OCI-LY7 (cell line): Measurements from ENCODE around the gene MYH7. TPM values are rescaled to one million over a fixed set of nuclear protein-coding genes. Genes with fewer than 3 reads are reported as not detected.

Experiments used
- BruUV-seq: library from RNA; stranded (reverse); fragments of 400-500 nt; replicated peaks from 2 replicates; lab custom pipeline; 2021; lab: Mats Ljungman, UMichigan
- CTCF ChIA-PET: fragments of 300-600 bp; sonication (Branson Sonifier 250); formaldehyde crosslinking; loops from one replicate; lab custom pipeline; 2022; ENCODE audit warnings: antibody characterized with exemption; ENCODE audit not compliant: unreplicated experiment; lab: Charles Lee
- POLR2A ChIA-PET: fragments of 300-600 bp; sonication (Branson Sonifier 250); formaldehyde crosslinking; loops from one replicate; lab custom pipeline; 2022; ENCODE audit warnings: antibody characterized with exemption; lab: Charles Lee
- DNase-seq: peaks from one replicate; pipeline ENCODE4 v3.0.0-alpha.2; 2015; ENCODE audit warnings: low spot score
- H2AFZ ChIP-seq: fragments of 200-600 bp; sonication (generic), shearing (Covaris generic); 2 replicates; pipeline ENCODE4 v1.6.1; 2014; ENCODE audit warnings: mild to moderate bottlenecking, antibody characterized with exemption, low read length, moderate library complexity
- H3K27ac ChIP-seq: fragments of 200-600 bp; sonication (generic); 2 replicates; pipeline ENCODE4 v1.5.1; 2014; ENCODE audit warnings: mixed run types, low read depth, mild to moderate bottlenecking, moderate library complexity, low read length, inconsistent platforms; ENCODE audit not compliant: poor library complexity, severe bottlenecking
- H3K36me3 ChIP-seq: fragments of 200-600 bp; sonication (generic); 2 replicates; pipeline ENCODE4 v1.6.1; 2014; ENCODE audit warnings: mild to moderate bottlenecking, antibody characterized with exemption, low read length, moderate library complexity, mixed read lengths; ENCODE audit not compliant: insufficient read depth
- H3K4me1 ChIP-seq: fragments of 200-600 bp; sonication (generic); 2 replicates; pipeline ENCODE4 v1.5.1; 2014; ENCODE audit warnings: mild to moderate bottlenecking, low read length; ENCODE audit not compliant: insufficient read depth, poor library complexity, severe bottlenecking
- H3K4me2 ChIP-seq: fragments of 200-600 bp; sonication (generic); 2 replicates; pipeline ENCODE4 v1.6.1; 2014; ENCODE audit warnings: mild to moderate bottlenecking, low read length
- H3K4me3 ChIP-seq: fragments of 200-600 bp; sonication (generic); 2 replicates; pipeline ENCODE4 v1.5.1; 2014; ENCODE audit warnings: mild to moderate bottlenecking, low read depth, low read length; ENCODE audit not compliant: poor library complexity, severe bottlenecking
- H3K79me2 ChIP-seq: fragments of 200-600 bp; sonication (generic); 2 replicates; pipeline ENCODE4 v1.6.1; 2016; ENCODE audit warnings: low read depth, mild to moderate bottlenecking, low read length, moderate library complexity, mixed read lengths; ENCODE audit not compliant: insufficient read depth
- H3K9me2 ChIP-seq: fragments of 200-600 bp; sonication (generic); 2 replicates; pipeline ENCODE4 v1.6.1; 2016; ENCODE audit warnings: mild to moderate bottlenecking, low read length, mixed read lengths; ENCODE audit not compliant: insufficient read depth
- H3K9me3 ChIP-seq: fragments of 200-600 bp; sonication (generic); 2 replicates; pipeline ENCODE4 v1.6.1; 2014; ENCODE audit warnings: mild to moderate bottlenecking, mixed run types, low read length, mixed read lengths
- H4K20me1 ChIP-seq: fragments of 200-600 bp; sonication (generic); 2 replicates; pipeline ENCODE4 v1.6.1; 2014; ENCODE audit warnings: mild to moderate bottlenecking, antibody characterized with exemption, low read length, moderate library complexity, mixed read lengths; ENCODE audit not compliant: insufficient read depth
- CTCF ChIP-seq: fragments of 200-600 bp; sonication (generic); conservative IDR thresholded peaks from 2 replicates; pipeline ENCODE4 v1.5.1; 2014; ENCODE audit warnings: mild to moderate bottlenecking, antibody characterized with exemption, low read length, moderate library complexity, mixed read lengths
- EZH2phosphoT487 ChIP-seq: fragments of 200-600 bp; sonication (generic); IDR thresholded peaks from 2 replicates; pipeline ENCODE4 v1.6.1; 2018; ENCODE audit warnings: low read depth, borderline replicate concordance, mild to moderate bottlenecking, mixed run types, antibody characterized with exemption, low read length, moderate library complexity, mixed read lengths
- intact Hi-C: fragments of 100-400 bp; cut with micrococcal nuclease; formaldehyde crosslinking; loops from one replicate; pipeline ENCODE4 v1.10.0; 2022; ENCODE audit not compliant: unreplicated experiment
- total RNA-seq, 2 experiments: library from RNA; depleted of rRNA in 1 of 2; stranded (reverse); fragments of >200 nt in 1 of 2; shearing (Covaris generic) in 1 of 2; gene quantifications; 2 replicates each; pipeline ENCODE4 v1.2.3, GENCODE V29; 2014 to 2022

The MYH7 gene
- total RNA-seq, 2 experiments from 2014 or later = not detected

DNA sequence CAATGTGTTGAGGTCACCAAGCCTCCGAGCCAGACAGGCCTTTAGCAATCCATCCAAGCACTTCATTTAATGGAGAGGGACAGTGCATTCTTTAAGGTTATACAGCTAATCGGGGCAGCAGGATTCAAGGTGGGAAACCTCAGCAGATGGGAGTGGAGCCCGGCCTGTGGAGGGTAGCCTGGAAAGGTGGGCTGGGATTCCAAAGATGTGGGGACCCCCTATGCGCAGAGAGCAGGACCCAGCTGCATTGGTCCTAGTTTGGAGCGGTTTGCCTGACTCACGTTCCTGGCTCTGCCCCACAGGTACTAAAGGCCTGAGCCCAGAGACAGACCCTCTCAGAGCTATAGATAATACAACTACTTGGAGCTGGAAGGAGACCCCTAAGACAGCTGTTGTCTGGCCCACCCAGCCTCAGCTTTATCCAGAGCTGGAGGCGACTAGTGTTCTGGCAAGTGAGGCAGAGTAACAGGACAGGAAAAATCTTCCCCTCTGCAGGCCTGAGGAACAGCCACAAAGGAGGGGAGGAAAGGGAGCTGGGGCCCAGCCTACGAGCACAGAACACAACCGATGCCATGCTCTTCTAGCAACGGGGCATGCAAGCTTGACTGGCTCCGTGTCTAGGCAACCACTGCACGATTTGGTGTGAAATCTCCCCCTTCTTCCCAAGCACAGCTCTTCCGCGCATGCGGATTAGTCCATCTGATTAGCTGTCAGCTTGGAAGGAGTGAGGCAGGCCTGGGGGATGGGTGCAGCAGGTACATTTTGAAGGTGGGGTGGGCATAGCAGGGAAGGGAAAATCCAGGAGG lies 1.1 kb upstream of the MYH7 start:
- no peak for DNase-seq

DNA sequence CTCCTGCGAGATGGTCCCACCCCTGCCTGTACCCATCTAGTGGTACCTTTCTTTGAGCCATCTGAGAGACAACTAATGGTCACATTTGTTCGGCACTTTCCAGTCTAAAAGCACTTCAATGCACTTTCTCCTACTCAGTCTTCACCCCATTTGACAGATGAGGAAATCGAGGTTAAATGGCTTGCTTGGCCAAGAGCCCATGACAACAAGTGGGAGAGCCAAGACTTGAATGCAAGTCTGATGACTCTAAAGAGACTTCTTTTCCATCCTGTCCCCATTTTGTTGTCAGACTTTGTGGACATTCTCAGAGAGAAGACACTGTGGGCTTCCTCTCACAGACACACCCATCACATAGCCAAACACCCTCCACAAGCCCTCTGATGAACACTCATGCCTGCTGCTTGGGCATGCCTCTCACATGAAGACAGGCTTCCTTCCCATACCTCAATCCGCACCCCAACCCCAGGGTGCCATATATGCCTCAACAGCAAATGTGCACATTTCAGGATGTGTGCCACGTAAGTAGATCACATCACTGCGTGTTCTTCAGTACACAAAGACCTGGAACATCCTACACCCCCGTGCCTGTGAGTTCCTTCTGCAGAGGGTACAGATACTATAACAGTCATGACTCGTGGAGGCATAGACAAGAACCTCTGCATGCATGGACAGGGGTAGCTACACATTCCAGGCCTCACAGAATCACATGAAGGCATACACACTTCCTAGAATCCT lies 805 bp downstream of the MYH7 start:
- no peak overlapping the region for H3K4me3 ChIP-seq
- BruUV-seq = no TSS peak
- POLR2A ChIA-PET = interaction anchor here (1.6 kb wide), 1 partner anchor 9 kb away, joined by 3 read pairs; no protein-coding TSS in a partner anchor

More for the DNA sequence above, 1.1 kb upstream of the MYH7 start:
- Histone ChIP-seq H3K4me1 (no peaks in the 10 kb centered on the region), H3K9me3 (no peaks in the 10 kb centered on the region), H3K9me2 (no peaks in the 10 kb centered on the region), H2AFZ (no peak overlapping the region), H3K36me3 (no peaks in the 10 kb centered on the region), H3K27ac (no peak overlapping the region), H3K4me2 (no peak overlapping the region), H3K79me2 (no peaks in the 10 kb centered on the region), H4K20me1 (no peaks in the 10 kb centered on the region), H3K4me3 (no peak overlapping the region)
- POLR2A ChIA-PET = interaction anchor here (0.9 to 1.6 kb wide), 3 partner anchors 8 to 17 kb away, joined by 3 read pairs; no protein-coding TSS in a partner anchor
- TF ChIP-seq CTCF = no peak
- no peak for TF ChIP-seq EZH2phosphoT487
- no TSS peak for BruUV-seq
- intact Hi-C loops = no loop called here
- CTCF ChIA-PET = no interaction called here

More for the DNA sequence above, 805 bp downstream of the MYH7 start:
- Histone ChIP-seq H3K79me2 (no peaks in the 10 kb centered on the region), H3K9me2 (no peaks in the 10 kb centered on the region), H4K20me1 (no peaks in the 10 kb centered on the region), H3K9me3 (no peaks in the 10 kb centered on the region), H3K4me1 (no peaks in the 10 kb centered on the region), H3K36me3 (no peaks in the 10 kb centered on the region), H2AFZ (no peak overlapping the region), H3K27ac (no peak overlapping the region), H3K4me2 (no peak overlapping the region)
- no peak for TF ChIP-seq EZH2phosphoT487
- no peak for TF ChIP-seq CTCF
- no peak for DNase-seq
- CTCF ChIA-PET = no interaction called here
- intact Hi-C loops = no loop called here
